Stimulated activated CD4-positive, alpha-beta T cell treated with anti-CD3 and anti-CD28 coated beads, TNF-alpha, amount 100 ng/mL, for 1 hour (primary cell): ENCODE data around the gene ARHGEF3.
"Not testable (repeated sequence)": the region's sequence is repeated elsewhere in the genome, so short reads cannot be mapped to it uniquely, and the experiment has no call there.

ENCODE experiments used
- DNase-seq, 3 donors: peaks; one replicate each; pipeline ENCODE4 v3.0.0-alpha.2; 2020; ENCODE audit warnings: low read depth in 3 of 3, low spot score in 1 of 3

The ARHGEF3 gene

DNA sequence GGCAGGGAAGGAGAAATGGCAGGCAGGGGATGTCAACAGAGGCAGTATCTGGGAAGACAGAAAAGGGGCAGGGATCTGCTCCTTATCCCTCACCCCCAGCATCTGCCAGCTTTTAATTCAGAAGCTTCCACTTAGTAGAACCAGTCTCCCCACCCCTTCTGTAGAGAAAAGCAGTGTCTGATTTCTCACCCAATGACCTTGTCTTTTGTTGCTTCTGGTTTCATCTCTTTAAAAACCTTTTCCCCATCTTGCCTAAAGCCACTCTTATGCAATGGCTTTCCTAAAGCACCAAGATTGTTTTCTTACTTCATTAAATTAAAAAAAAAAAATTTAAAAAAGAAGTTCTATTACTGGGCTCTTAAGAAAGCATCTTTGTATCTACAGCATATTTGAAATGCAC is 27.8 kb downstream of the ARHGEF3 start:
- DNase-seq: no peak

- no peak for DNase-seq
Measured at GRCh38 chr3:56772952-56773938, 28.5 kb downstream of the ARHGEF3 start.

DNA sequence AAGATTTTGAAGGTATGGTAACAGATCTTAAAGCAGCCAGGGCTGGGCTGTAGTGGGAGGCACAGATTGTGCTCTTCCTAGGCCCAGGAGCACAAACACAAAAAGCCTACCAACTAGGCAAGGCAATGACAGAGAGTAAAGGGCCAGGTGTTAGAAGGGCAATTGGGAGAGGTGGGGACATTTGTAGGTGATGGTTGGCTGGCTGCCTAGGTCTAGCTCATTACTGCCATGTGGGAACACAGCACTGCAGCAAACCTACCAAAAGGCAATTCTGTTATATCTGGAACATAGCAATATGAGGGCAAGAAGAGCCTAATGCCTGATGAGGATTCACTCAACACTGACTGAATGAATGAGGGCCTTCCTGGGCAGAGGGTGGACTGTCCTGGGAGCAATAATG is 30.4 kb downstream of the ARHGEF3 start:
- no peak for DNase-seq

GRCh38 chr3:56769116-56769707 is 32.5 kb downstream of the ARHGEF3 start:
- no peak for DNase-seq

DNA sequence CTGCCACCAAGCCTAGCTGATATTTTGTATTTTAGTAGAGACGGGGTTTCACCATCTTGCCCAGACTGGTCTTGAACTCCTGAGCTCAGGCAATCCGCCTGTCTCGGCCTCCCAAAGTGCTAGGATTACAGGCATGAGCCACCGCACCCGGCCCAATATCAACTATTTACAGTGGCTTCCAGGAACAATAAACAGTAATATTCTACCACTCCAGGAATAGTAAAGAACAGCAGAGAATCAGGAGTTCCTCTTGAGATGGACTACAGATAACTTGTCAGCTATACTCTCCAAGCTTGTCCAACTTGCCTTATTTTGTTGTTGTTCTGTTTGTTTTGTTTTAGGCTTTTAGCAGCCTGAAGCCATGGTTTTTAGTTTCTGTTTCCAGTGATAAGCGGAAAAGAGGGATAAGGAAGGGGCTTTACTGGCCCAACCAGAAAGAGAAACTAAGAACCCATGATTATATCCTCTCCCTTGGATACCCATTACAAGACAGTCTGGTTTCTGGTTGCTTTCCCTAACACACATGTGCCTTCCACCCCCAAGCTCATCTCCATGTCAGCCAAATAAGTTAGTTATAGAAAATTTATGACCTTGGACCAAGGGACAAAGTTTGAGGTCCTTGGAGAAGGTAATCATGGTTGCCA is 36.7 kb downstream of the ARHGEF3 start:
- no peak for DNase-seq

DNA sequence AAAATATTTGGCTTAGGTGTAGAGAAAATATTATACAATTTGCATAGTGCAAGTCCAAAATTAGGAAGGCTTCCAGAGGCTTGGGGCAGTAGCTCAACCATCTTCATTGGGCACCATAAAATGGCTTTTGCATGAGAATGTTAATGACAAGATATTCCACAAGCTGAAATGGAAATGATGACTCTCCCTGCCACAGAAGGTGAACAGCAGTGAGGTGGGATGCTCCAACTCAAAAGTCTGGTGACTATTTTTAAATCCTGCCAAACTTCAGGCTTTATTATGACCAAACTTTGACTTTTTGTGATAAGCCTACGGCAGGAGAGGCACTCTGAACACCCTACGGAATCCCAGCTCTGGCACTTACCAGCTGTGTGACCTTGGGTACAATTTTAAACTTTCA is 37.6 kb downstream of the ARHGEF3 start:
- no peak for DNase-seq

GRCh38 chr3:56763233-56763632 is 38.5 kb downstream of the ARHGEF3 start:
- DNase-seq: no peak

DNA sequence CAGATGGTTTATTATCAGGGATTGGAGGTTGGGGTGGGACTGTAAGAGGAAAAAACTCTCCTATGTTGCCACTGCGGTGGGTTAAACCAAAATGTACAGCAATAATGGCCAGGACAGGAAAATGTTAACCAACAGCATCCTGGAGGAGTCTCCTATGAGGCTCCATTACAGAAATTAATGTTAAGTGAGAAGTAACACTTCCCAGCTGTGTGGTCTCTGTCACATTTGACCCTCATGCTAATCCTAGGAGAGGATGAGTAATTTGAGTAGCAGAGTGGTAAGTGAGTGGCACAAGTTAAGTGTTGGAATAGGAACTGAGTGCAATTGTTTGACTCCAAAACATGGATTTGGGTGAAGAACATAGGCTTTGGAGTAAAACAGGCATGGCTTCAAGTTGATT is 39.0 kb downstream of the ARHGEF3 start:
- no peak for DNase-seq

GRCh38 chr3:56761887-56762651 is 39.7 kb downstream of the ARHGEF3 start:
- DNase-seq: no peak

DNA sequence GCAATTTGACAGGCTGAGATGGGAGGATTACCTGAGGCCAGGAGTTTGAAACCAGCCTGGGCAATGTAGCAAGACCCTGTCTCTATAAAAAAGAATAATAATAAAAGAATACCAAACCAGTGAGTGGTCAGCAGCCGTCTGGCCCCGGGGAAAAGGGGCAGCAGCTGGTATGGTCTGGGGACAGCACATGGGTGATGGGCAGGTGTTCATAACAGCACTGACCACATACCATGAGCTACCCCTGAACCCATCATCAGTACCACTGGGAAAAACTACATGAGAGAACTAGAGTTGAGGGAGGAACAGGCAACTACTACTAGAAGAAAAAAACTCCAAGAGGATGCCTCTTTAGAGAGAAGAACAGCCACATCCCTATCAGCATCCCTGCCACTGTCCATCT is 40.7 kb downstream of the ARHGEF3 start:
- DNase-seq: no peak

- DNase-seq: no peak
Measured at GRCh38 chr3:56759532-56759931, 42.2 kb downstream of the ARHGEF3 start.

DNA sequence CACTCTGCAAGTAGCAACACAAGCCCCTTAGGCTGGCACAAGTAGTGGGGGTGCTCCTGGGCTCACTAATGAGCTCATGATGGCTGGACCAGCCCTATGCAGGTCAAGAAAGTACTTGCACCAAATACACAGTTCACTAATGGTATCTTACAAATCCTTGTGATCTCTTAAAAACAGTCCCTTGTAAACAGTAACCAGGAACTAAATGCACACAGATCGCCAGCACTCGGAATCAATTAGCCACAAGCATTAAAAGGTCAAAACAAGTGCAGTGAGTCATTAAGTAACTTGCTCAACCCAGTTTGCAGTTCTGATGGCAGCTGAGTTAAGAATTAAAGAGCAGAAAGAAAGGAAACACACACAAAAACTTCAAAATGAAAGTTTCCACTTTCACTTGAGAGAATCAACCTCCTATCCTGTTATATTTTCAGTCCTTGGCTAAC is 43.2 kb downstream of the ARHGEF3 start:
- no peak for DNase-seq

- DNase-seq: not testable (repeated sequence)
Measured at GRCh38 chr3:56758042-56758441, 43.7 kb downstream of the ARHGEF3 start.

- DNase-seq: no peak
Measured at GRCh38 chr3:56754741-56755417, 46.9 kb downstream of the ARHGEF3 start.

DNA sequence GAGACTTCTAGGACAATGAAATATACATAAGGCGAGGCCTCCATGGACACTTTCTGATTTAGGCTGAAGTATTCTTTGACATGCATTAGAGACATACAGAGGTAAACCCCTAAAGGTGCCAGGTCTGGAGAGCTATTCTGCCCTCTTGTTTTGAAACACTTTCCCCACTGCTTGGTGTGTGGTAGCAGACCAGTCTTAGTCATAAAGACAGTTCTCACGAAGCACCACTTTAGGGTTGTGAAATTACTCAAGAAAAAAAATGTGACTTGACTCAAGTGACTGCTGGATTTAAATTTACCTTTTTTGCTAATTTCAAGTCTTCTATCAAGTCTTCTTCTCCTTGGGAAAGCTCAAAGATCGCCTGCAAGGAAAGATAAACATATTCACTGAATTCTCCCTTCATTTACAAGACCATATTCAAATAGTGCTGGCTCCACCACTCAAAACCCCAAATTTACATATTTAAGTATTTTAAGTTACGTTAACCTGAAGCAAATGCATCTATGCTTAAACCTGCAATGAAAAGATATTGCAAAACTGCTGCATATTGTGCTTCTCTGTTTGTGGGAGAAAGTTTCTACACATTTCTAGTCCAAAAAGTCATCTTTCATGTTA is 48.4 kb downstream of the ARHGEF3 start:
- no peak for DNase-seq

DNA sequence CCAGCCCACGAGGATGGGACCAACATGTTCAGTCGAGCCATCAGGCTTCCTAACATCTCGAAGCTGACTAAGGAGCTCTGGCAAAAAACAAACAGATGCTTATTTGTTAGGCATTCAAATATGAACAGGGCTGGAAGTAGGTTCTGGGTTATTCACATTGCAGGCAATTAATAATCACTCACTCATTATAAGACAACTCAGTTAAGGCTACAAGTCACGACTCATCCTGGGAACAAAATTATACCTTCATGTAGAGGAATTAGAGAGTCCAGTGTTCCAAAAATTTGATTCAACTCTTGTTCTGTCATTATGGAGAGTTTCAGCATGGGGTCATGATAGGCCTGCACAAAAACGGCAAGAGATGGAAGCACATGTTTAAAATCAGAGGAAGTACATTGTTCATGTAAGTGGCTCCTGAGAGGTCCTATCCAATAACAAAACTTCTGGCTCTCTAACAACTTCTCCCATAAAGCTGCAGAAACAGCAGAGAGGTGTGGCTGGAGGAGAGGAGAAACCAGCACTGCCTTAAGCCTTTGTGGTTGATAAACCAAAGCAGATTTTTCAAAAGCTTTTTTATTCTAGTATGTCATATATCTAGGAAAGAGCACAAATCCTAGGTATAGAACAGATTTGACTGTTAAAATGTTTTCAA is 50.6 kb downstream of the ARHGEF3 start:
- no peak for DNase-seq

DNA sequence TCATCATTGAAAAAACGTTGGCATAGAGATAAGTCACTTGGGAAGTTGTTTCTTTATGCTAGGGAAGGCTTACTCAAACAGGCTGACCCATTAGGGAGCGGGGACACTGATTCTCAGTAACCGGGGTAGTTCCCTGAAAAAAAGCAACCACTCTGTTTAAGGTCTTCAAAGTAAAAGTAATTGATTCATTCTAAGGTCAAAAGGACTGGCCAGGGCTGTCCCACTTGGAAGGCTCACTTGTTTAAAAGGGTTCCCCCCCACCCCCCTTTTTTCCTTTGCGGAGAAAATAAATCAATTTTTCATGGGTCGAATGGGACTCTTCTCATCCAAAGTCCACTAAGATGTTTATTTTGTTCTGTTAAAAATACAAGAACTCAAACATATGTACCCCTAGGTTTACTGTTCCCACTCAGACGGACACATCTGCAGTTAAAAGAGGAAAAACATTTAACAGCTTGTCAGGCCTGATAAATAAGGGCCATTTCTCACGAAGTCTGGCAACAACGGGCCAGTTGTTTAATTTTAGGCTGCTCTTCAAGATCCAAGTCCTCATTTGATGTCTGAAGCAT is 53.0 kb downstream of the ARHGEF3 start:
- DNase-seq: no peak

DNA sequence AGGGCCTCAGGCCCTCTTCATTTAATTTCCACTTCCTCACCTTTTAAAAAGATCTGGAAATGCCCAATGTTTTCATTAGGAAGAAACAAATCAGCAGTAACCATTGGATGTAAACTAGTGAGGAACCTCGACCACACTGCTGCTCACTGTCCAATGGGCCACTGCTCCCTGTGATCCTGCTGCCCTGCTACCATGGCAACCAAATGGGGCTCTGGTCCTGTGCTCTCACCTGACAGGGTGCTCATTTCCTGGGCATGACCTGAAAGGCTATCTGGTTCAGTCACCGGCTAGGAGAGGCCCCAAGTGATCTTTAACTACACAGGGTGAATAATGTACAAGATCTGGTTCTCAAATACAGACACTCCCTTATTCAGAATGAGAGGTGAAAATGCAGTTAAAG is 54.6 kb downstream of the ARHGEF3 start:
- no peak for DNase-seq

DNA sequence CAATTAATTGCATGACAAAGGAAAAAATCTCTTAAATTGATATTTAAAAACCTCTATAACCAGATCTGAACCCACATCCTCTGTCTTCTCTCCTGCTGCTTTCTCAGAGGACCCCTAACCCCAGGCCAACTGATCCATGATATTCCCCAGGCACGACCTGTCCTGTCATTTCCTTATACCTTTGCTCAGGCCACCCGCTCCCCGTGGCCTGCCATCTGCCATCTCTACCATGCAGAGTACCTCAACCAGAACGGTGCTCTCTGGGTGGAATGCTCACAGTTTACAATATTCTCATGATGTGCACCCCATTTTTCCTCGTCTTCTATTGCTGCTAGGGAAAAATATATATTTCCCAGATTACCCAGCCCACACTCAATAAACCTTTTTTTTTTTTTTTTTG is 57.7 kb downstream of the ARHGEF3 start:
- DNase-seq: no peak
